Gastrocnemius medialis (tissue), 4 donors: ENCODE results near the gene ST8SIA5.

Experiments used
- POLR2A ChIP-seq, 2 donors: fragments of 450-650 bp; IDR thresholded peaks; one replicate each; pipeline ENCODE4 v1.6.1; 2017; ENCODE audit warnings: antibody characterized with exemption in 2 of 2, mild to moderate bottlenecking in 2 of 2, moderate library complexity in 2 of 2
- TF ChIP-seq, protein P1 (sequence below), 5 experiments: fragments of 450-650 bp in 3 of 5; fragments of 200-600 bp in 2 of 5; sonication (generic) in 2 of 5; IDR thresholded peaks in 4 of 5; conservative IDR thresholded peaks in 1 of 5; 1 replicate in 4 of 5; 2 replicates in 1 of 5; pipeline ENCODE4 v1.5.1; 2016 to 2019; ENCODE audit warnings: antibody characterized with exemption in 5 of 5, mild to moderate bottlenecking in 3 of 5, moderate library complexity in 3 of 5

- TF ChIP-seq, protein P1, sequence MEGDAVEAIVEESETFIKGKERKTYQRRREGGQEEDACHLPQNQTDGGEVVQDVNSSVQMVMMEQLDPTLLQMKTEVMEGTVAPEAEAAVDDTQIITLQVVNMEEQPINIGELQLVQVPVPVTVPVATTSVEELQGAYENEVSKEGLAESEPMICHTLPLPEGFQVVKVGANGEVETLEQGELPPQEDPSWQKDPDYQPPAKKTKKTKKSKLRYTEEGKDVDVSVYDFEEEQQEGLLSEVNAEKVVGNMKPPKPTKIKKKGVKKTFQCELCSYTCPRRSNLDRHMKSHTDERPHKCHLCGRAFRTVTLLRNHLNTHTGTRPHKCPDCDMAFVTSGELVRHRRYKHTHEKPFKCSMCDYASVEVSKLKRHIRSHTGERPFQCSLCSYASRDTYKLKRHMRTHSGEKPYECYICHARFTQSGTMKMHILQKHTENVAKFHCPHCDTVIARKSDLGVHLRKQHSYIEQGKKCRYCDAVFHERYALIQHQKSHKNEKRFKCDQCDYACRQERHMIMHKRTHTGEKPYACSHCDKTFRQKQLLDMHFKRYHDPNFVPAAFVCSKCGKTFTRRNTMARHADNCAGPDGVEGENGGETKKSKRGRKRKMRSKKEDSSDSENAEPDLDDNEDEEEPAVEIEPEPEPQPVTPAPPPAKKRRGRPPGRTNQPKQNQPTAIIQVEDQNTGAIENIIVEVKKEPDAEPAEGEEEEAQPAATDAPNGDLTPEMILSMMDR (IDR thresholded peaks at IDR 0.05 in 4 of 5, conservative IDR thresholded peaks at IDR 0.05 in 1 of 5), result no peak
- TF ChIP-seq POLR2A (IDR thresholded peaks at IDR 0.05), result no peak
These were observed 73.6 kb downstream of the ST8SIA5 start for GRCh38 chr18:46683252-46683651.
